Measurements from ENCODE around the gene VPS33A. TPM values are rescaled to one million over a fixed set of nuclear protein-coding genes. Genes with fewer than 3 reads are reported as not detected.
A peak's percentile ranks its signal among the peaks of the same experiment; 100 is the strongest.
"Not testable (repeated sequence)": the region's sequence is repeated elsewhere in the genome, so short reads cannot be mapped to it uniquely, and the experiment has no call there.

Gene VPS33A
- total RNA-seq, 1 experiment from 2014 or later = 23.6 TPM

- no peak for DNase-seq (ENCODE audit: extremely low read depth, low read depth)
Observed at GRCh38 chr12:122205053-122205925, 61.0 kb downstream of the VPS33A start.

- DNase-seq (ENCODE audit: extremely low read depth, low read depth) = no peak
Observed at GRCh38 chr12:122204167-122205052, 61.9 kb downstream of the VPS33A start.

GRCh38 chr12:122203301-122204166 is 62.8 kb downstream of the VPS33A start, which contains the start of gene B3GNT4:
TSS of gene B3GNT4 (plus strand) at chr12:122203709. CDS start at chr12:122204619, 910 bp downstream.
- peak; percentile 43 for DNase-seq (ENCODE audit: extremely low read depth, low read depth)

DNA sequence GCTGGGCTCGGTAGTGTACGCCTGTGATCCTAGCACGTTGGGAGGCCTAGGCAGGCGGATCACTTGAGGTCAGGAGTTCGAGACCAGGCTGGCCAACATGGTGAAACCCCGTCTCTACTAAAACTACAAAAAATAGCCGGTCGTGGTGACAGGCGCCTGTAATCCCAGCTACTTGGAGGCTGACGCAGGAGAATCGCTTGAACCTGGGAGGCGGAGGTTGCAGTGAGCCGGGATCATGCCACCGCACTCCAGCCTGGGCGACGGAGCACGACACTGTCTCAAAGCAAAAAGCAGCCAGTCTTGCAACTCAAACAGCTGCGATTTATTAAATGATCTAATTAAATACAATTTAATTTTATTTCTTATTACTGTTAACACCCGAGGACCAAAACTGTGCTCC is 63.5 kb downstream of the VPS33A start:
- not testable (repeated sequence) for DNase-seq (ENCODE audit: extremely low read depth, low read depth)

DNA sequence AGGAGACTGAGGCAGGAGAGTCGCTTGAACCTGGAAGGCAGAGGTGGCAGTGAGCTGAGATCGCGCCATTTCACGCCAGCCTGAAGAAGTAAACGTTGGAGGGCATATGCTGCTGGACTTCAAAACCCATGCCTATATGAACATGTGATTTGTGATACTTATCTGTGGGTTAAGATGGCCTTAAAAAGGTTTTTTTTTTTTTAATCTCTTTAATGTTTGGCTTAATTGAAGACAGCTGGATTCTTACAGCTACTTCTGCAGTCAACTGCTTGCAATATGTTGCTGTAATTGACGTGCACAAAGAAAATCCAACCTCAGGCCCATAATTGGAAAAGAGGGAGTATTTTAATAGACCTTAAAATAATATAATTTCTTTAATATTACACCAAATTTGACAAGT is 64.3 kb downstream of the VPS33A start:
- no peak for DNase-seq (ENCODE audit: extremely low read depth, low read depth)

DNA sequence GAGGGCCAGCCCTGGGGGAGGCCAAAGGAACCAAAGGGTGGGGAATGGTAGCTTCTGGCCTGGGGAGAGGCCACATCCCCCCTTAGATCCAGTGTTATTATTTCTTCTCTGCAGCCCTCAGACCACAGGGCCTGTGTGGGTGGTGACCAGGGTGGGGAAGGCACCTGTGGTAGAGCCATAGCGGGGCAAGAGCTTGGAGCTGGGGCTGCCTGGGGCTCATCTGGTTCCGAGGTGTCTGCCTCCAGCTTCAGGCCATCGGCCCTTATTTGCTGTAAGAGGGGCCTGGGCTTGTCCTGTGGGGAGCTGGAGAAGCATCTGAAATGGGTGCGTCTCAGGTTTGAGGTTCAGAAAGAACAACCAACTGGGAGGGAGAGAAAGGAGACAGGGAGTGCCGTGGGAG is 64.9 kb downstream of the VPS33A start:
- no peak for DNase-seq (ENCODE audit: extremely low read depth, low read depth)

DNA sequence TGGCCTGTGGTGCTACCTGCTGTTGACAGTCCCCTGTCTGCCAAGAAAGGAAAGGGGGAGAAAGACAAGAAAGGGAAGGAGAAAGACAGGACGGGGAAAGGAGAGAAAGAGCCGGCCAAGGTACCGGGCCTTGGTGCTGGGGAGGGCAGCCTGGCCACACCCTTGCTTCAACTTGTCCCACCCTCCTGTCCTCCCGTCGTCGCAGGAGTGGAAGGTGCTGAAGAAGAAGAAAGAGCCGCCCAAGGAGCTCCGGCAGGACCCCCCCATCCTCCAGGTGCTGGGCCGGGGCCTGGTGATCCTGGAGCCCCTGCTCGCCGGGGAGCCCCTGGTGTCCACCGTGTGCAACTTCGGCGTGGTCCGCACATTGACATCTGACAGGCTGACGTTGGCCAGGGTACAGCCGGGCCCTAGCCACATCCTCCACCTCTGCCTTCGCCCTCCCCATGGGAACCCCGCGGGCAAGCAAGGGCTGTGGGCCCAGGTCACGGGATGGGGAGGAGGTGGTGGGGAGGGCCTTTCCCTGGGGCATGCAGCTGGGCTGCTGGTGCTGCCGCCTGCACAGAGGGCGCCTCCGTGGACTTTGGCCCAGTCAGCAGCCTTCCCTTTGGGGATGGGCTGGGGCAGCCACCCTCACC is 65.6 kb downstream of the VPS33A start:
- no peak for DNase-seq (ENCODE audit: extremely low read depth, low read depth)

DNA sequence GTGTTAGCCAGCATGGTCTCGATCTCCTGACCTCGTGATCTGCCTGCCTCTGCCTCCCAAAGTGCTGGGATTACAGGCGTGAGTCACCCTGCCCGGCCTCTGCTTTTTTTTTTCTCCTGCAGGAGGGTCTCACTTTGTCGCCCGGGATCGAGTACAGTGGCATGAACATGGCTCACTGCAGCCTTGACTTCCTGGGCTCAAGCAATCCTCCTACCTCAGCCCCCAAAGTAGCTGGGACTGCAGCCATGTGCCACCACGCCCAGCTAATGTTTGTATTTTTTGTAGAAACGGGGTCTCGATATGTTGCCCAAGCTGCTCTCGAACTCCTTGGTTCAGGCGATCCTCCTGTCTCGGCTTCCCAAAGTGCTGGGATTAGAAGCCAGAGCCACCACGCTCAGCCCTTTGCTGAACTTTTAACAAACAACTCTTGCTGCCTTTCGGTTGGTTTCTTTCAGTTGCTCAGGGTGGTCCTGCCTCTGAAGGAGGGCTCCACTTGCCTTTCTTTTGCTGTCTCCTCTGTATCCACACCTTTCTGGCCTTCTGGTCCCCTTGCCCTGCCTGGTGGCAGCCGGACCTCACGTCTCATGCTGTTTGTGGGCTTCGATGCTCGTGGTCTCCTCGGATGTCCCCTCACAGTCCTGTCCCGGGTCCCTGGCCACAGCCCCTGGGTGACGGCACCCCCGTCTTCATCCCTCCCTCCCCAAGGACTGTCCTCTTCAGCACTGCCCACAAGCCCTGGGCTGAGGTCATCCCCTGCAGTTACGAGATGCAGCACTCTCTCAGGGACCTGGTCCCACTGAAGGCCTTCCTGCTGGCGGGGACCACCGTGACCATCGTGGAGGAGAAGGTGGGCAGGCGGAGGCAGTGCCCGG is 66.6 kb downstream of the VPS33A start:
- DNase-seq (ENCODE audit: extremely low read depth, low read depth) = no peak

DNA sequence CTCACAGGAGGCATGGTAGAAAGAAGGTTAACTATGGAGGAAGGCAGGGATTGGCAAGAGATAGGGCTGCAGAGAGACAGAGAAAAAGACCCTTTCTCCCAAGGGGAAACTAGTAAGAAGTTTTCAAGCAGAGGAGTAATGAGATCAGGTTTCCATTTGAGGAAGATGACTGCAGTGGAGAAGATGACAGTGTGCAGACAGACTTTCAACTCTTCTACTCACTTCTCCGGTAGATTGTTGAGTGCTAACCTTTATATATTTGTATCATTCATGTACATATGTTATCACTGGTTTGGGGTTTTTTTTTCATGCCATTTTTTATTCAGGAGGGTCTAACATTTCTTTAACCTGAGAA is 68.7 kb downstream of the VPS33A start:
- DNase-seq (ENCODE audit: extremely low read depth, low read depth) = no peak

GRCh38 chr12:122195405-122195804 is 70.9 kb downstream of the VPS33A start:
- DNase-seq (ENCODE audit: extremely low read depth, low read depth) = no peak

- no peak for DNase-seq (ENCODE audit: extremely low read depth, low read depth)
Observed at GRCh38 chr12:122194804-122195203, 71.5 kb downstream of the VPS33A start.

DNA sequence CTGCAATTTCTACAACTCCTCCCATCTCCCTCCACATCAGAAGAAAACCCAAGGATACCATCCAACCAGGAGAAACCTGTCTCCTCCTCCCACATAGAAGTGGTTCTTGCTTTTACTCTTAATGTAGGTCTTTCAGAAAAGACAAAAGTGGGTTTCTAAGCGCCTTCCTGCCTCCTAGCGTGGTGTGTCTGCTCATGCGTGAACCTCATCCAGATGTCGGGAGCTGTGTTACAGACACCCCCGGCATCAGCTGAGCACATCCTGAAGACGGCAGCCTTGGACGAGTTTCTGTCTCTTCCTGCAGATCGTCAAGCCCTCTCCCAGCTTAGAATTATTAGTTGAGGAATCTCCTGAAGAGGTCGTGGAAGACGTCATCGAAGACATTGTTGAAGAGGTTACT is 73.9 kb downstream of the VPS33A start:
- DNase-seq (ENCODE audit: extremely low read depth, low read depth) = no peak

GRCh38 chr12:122190842-122191668 is 75.2 kb downstream of the VPS33A start:
- peak; percentile 57 for DNase-seq (ENCODE audit: extremely low read depth, low read depth)

DNA sequence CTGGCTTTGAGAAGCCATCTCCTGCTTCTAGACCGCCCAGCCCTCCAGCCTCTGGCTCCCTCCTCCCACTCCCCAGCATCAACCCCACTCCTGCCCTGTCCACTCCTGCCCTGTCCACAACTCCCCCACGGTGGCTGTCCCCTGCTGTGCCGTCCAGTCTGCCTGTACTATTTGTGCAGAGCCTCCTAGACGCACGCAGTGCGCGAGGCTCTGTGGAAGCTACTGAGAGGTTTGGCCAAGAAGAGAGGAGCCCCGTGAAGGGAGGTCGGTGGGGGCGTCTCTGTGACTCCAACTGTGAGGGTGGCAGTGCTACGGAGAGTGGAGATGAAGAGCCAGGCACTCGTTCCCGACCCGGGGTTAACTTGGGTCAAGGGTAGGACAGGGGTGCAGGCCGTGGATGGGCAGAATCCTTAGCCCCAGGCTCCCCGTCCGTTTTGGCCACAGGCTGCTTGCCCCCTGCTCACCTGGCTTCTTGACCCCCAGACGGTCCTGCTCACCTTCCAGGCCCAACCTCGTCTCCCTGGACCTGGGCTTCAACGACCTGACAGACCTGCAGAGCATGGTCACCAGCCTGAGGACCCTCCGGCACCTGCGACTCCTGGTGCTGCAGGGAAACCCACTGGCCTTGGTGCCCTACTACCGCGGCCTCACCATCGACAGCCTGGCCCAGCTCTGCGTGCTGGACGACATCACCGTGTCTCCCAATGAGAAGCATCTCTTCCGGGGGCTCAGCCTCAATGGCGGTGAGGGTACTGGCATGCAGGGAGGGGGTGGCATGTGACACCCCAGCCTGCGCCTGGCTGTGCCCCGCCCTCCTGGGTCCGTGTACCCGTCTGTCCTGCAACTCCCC is 76.4 kb downstream of the VPS33A start:
- no peak for DNase-seq (ENCODE audit: extremely low read depth, low read depth)

DNA sequence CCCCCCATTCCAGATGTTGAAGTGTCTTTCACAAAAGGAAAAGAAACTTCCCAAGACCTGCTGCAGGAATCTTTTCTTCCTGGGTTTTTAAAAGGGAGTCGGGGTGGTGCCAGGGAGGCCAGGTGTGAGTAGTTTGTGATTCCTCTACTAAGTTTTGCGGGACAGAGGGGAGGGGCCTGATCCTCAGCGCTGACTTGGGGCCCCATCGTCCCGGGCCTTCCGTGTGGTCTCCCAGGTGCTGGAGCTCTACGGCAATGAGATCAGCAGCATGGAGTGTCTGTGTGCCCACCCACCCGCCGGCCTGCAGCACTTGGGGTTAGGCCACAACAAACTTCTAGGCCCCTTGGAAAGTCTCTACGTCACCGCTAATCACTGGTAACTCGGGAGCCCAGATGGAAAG is 78.8 kb downstream of the VPS33A start:
- DNase-seq (ENCODE audit: extremely low read depth, low read depth) = no peak

GRCh38 chr12:122185494-122186082 is 80.7 kb downstream of the VPS33A start:
- DNase-seq (ENCODE audit: extremely low read depth, low read depth) = no peak

DNA sequence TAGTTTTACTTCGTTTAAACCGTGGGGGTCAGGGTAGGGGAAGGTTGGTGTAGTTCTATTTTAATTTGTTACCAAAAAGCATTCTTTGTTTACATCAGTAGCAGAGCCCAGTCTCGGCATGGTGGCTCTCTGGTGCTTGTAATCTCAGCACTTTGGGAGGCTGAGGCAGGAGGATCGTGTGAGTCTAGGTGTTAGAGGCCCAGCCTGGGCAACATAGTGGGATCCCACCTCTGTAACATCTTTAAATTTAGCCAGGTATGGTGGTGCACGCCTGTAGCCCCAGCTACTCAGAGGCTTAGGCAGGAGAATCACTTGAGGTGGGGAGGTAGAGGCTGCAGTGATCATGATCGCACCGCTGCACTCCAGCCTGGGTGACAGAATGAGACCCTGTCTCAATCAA is 81.2 kb downstream of the VPS33A start:
- DNase-seq (ENCODE audit: extremely low read depth, low read depth) = no peak

All from NCI-H460 (cell line).